GM18867 (cell line): ENCODE measurements around the gene MANBA.
A peak's percentile ranks its signal among the peaks of the same experiment; 100 is the strongest.
"Not testable (repeated sequence)": the region's sequence is repeated elsewhere in the genome, so short reads cannot be mapped to it uniquely, and the experiment has no call there.

Source experiments
- ATAC-seq: cut with Tn5 transposase; IDR thresholded peaks from one replicate; pipeline ENCODE4 v1.9.1; 2021; ENCODE audit warnings: mild to moderate bottlenecking, moderate library complexity; ENCODE audit not compliant: unreplicated experiment

Gene MANBA

GRCh38 chr4:102625232-102625930, 135.4 kb downstream of the MANBA start:
- peak; percentile 96 for ATAC-seq

GRCh38 chr4:102624505-102624904, 136.3 kb downstream of the MANBA start:
- no peak for ATAC-seq

GRCh38 chr4:102623622-102624021, 137.1 kb downstream of the MANBA start:
- ATAC-seq, result no peak

GRCh38 chr4:102620697-102621497, 139.9 kb downstream of the MANBA start:
- ATAC-seq, result peak; percentile 54

- peak; percentile 8 for ATAC-seq
Measured at GRCh38 chr4:102619776-102620631, 140.8 kb downstream of the MANBA start.

- not testable (repeated sequence) for ATAC-seq
Measured at GRCh38 chr4:102619021-102619420, 141.7 kb downstream of the MANBA start.

GRCh38 chr4:102616636-102617035, 144.1 kb downstream of the MANBA start:
- ATAC-seq, result no peak

GRCh38 chr4:102614801-102615200, 146.0 kb downstream of the MANBA start:
- ATAC-seq, result no peak

GRCh38 chr4:102612824-102613366, 147.9 kb downstream of the MANBA start:
- no peak for ATAC-seq

- no peak for ATAC-seq
Measured at GRCh38 chr4:102612210-102612609, 148.6 kb downstream of the MANBA start.

GRCh38 chr4:102610476-102610875, 150.3 kb downstream of the MANBA start:
- ATAC-seq, result no peak

- no peak for ATAC-seq
Measured at GRCh38 chr4:102610007-102610406, 150.8 kb downstream of the MANBA start.

- ATAC-seq, result no peak
Measured at GRCh38 chr4:102608190-102608589, 152.6 kb downstream of the MANBA start.

- ATAC-seq, result no peak
Measured at GRCh38 chr4:102606846-102607450, 153.8 kb downstream of the MANBA start.

- no peak for ATAC-seq
Measured at GRCh38 chr4:102606261-102606660, 154.5 kb downstream of the MANBA start.

- ATAC-seq, result no peak
Measured at GRCh38 chr4:102604222-102604940, 156.4 kb downstream of the MANBA start.

GRCh38 chr4:102601586-102602227, 159.1 kb downstream of the MANBA start:
- no peak for ATAC-seq

- no peak for ATAC-seq
Measured at GRCh38 chr4:102600689-102601088, 160.1 kb downstream of the MANBA start.

- no peak for ATAC-seq
Measured at GRCh38 chr4:102599886-102600285, 160.9 kb downstream of the MANBA start.
